RWPE1 (cell line): ENCODE measurements around the gene ZBTB7C.

Experiments
- CTCF ChIA-PET: fragments of 350-600 bp; sonication (Branson Sonifier 250); formaldehyde crosslinking; extraction: SDS; loops from one replicate; lab custom pipeline; 2021; lab: Yijun Ruan, JAX
- POLR2A ChIA-PET: fragments of 400-600 bp; formaldehyde crosslinking; extraction: SDS; loops from one replicate; lab custom pipeline; 2020; ENCODE audit warnings: antibody characterized with exemption; ENCODE audit not compliant: low non-redundant PET; lab: Yijun Ruan, JAX
- DNase-seq: peaks from one replicate; pipeline ENCODE4 v3.0.0; 2012; ENCODE audit warnings: low spot score
- H3K27ac ChIP-seq: fragments of 450-650 bp; 2 replicates; pipeline ENCODE4 v1.5.1; 2017
- CTCF ChIP-seq: fragments of 450-650 bp; conservative IDR thresholded peaks from 2 replicates; pipeline ENCODE4 v1.5.1; 2017; ENCODE audit warnings: low read depth, mild to moderate bottlenecking

ZBTB7C gene

GRCh38 chr18:48338915-48339314 is 70.3 kb downstream of the ZBTB7C start:
- DNase-seq, result no peak
- CTCF ChIA-PET, result no interaction called here
- no peak for TF ChIP-seq CTCF
- no peak overlapping the region for H3K27ac ChIP-seq
- POLR2A ChIA-PET, result no interaction called here

GRCh38 chr18:48337053-48337452 is 72.1 kb downstream of the ZBTB7C start:
- CTCF ChIA-PET, result no interaction called here
- H3K27ac ChIP-seq, result no peak overlapping the region
- TF ChIP-seq CTCF, result no peak
- POLR2A ChIA-PET, result no interaction called here
- DNase-seq, result no peak

- DNase-seq, result no peak
- ChIA-PET CTCF (no interaction called here), POLR2A (no interaction called here)
- TF ChIP-seq CTCF, result no peak
- H3K27ac ChIP-seq, result no peak overlapping the region
Observed at GRCh38 chr18:48336332-48336731, 72.9 kb downstream of the ZBTB7C start.

DNA sequence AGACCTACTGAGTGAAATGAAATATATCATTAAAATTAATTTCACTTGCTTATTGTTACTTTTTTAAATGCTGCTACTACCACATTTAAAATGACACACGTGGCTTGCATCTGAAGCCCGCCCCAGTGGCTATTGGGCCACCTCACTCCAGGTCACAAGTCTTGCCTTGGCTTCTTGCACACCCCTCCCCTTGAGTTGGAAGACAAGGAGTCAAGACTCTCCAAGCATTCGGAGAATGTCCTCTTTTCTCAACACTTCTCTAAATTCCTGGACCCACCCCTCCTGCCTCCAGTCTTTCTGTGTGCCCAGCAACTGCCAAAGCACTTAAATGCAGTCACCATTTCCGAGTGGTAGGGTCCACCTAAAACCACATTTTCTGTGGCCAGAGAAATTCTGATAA is 73.4 kb downstream of the ZBTB7C start:
- ChIA-PET CTCF (no interaction called here), POLR2A (no interaction called here)
- no peak overlapping the region for H3K27ac ChIP-seq
- DNase-seq, result no peak
- no peak for TF ChIP-seq CTCF

GRCh38 chr18:48334845-48335244 is 74.3 kb downstream of the ZBTB7C start:
- no peak for DNase-seq
- H3K27ac ChIP-seq, result no peak overlapping the region
- TF ChIP-seq CTCF, result no peak
- ChIA-PET CTCF (no interaction called here), POLR2A (no interaction called here)

DNA sequence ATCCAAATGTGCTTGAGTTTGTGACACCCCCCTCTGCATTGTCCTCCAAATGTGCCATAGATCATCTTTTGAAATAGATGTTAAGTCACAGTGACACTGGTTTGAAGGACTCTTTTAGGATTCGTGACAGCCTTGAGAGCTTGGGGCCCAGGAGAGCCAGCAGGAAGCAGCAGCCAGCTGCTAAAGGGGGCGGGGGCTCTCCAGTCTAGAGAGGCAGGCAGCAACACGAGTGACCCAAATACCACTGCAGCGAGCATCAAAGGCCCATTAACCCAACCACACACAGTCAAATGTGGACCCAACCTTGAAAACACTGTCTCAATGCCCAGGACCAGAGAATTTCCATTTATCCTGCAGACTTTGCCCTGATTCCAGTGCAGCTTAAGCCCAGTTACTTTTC is 75.6 kb downstream of the ZBTB7C start:
- TF ChIP-seq CTCF, result no peak
- CTCF ChIA-PET, result no interaction called here
- DNase-seq, result no peak
- no peak overlapping the region for H3K27ac ChIP-seq
- POLR2A ChIA-PET, result no interaction called here
